GM12892 (cell line): ENCODE data around the gene CATSPER2.
"Not testable (repeated sequence)": the region's sequence is repeated elsewhere in the genome, so short reads cannot be mapped to it uniquely, and the experiment has no call there.

Experiments
- POLR2A ChIP-seq: IDR thresholded peaks from 2 replicates; pipeline ENCODE4 v1.6.1; 2011; ENCODE audit warnings: low read depth, low read length, control low read depth
- POLR2AphosphoS5 ChIP-seq: IDR thresholded peaks from 2 replicates; pipeline ENCODE4 v1.6.1; 2011; ENCODE audit warnings: low read depth, low read length, control low read depth
- TAF1 ChIP-seq: IDR thresholded peaks from 2 replicates; pipeline ENCODE4 v1.6.1; 2011; ENCODE audit warnings: low read depth, mild to moderate bottlenecking, control low read depth, low read length, borderline replicate concordance

- TF ChIP-seq TAF1, POLR2A, POLR2AphosphoS5: not testable (repeated sequence)
Observed at GRCh38 chr15:43666177-43666576, 17.5 kb upstream of the CATSPER2 start.
